GM12874 (cell line): Measurements from ENCODE around the gene FAM187B.

Experiments used
- CTCF ChIP-seq: IDR thresholded peaks from 2 replicates; pipeline ENCODE4 v1.5.1; 2011; ENCODE audit warnings: low read depth, mild to moderate bottlenecking, control low read depth, low read length, moderate library complexity; ENCODE audit not compliant: insufficient read depth

FAM187B gene

GRCh38 chr19:35216833-35217648 is 11.5 kb downstream of the FAM187B start:
- peak; percentile 33; the same call in 1 of the 2 replicates for TF ChIP-seq CTCF

GRCh38 chr19:35216016-35216832 is 12.3 kb downstream of the FAM187B start:
- TF ChIP-seq CTCF = no peak

- no peak for TF ChIP-seq CTCF
These were observed 13.6 kb downstream of the FAM187B start for GRCh38 chr19:35214766-35215422.

- no peak for TF ChIP-seq CTCF
These were observed 14.6 kb downstream of the FAM187B start for GRCh38 chr19:35213663-35214632.

- TF ChIP-seq CTCF = no peak
These were observed 16.3 kb downstream of the FAM187B start for GRCh38 chr19:35212241-35212640.

GRCh38 chr19:35211545-35212230 is 16.9 kb downstream of the FAM187B start:
- peak; percentile 12; the same call in 1 of the 2 replicates for TF ChIP-seq CTCF
